HEK293 (cell line): ENCODE results near the gene UXS1.

Experiments used
- SP7 ChIP-seq: fragments of 450-650 bp; formaldehyde crosslinking; IDR thresholded peaks from 2 replicates; pipeline ENCODE4 v1.5.1; 2016; ENCODE audit warnings: missing biosample characterization, missing genetic modification characterization
- ZNF341 ChIP-seq: fragments of 450-650 bp; formaldehyde crosslinking; IDR thresholded peaks from 2 replicates; pipeline ENCODE4; 2016; ENCODE audit warnings: low read depth, missing biosample characterization, missing genetic modification characterization

GRCh38 chr2:106176446-106177099 lies 17.5 kb downstream of the UXS1 start:
- TF ChIP-seq ZNF341 (tag by site-specific recombination) (no peak), SP7 (tag by site-specific recombination) (no peak)
